ENCODE results near the gene DHCR7.

DNA sequence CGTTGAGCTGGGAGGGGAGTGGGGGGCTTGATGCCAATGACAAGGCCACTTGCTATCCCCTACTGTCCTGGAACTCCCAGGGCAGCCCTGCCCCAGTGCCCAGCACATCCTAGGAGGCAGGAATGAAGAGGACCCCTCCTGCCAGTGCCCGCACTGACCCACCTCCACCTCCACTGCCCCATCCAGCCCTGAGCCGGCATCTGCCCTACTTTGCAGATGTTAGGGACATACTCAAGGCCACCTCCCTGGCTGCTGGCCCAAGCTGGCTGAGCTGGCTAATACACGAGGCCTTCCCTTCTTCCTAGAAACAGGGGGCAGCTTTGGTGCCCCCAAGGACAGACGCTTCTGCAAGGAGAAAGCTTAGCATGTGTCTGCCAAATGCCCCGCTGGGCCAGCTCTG lies 10.8 kb downstream of the DHCR7 start:
- TF ChIP-seq, protein P1, sequence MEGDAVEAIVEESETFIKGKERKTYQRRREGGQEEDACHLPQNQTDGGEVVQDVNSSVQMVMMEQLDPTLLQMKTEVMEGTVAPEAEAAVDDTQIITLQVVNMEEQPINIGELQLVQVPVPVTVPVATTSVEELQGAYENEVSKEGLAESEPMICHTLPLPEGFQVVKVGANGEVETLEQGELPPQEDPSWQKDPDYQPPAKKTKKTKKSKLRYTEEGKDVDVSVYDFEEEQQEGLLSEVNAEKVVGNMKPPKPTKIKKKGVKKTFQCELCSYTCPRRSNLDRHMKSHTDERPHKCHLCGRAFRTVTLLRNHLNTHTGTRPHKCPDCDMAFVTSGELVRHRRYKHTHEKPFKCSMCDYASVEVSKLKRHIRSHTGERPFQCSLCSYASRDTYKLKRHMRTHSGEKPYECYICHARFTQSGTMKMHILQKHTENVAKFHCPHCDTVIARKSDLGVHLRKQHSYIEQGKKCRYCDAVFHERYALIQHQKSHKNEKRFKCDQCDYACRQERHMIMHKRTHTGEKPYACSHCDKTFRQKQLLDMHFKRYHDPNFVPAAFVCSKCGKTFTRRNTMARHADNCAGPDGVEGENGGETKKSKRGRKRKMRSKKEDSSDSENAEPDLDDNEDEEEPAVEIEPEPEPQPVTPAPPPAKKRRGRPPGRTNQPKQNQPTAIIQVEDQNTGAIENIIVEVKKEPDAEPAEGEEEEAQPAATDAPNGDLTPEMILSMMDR (IDR thresholded peaks at IDR 0.05): no peak
- no peak for TF ChIP-seq EZH2phosphoT487 (IDR thresholded peaks at IDR 0.05)
- no peak for TF ChIP-seq EZH2 (IDR thresholded peaks at IDR 0.05)
